ENCODE data around the gene ST8SIA2. TPM values are rescaled to one million over a fixed set of nuclear protein-coding genes. Genes with fewer than 3 reads are reported as not detected.

ST8SIA2 gene
- total RNA-seq, 2 experiments from 2014 or later: not detected

DNA sequence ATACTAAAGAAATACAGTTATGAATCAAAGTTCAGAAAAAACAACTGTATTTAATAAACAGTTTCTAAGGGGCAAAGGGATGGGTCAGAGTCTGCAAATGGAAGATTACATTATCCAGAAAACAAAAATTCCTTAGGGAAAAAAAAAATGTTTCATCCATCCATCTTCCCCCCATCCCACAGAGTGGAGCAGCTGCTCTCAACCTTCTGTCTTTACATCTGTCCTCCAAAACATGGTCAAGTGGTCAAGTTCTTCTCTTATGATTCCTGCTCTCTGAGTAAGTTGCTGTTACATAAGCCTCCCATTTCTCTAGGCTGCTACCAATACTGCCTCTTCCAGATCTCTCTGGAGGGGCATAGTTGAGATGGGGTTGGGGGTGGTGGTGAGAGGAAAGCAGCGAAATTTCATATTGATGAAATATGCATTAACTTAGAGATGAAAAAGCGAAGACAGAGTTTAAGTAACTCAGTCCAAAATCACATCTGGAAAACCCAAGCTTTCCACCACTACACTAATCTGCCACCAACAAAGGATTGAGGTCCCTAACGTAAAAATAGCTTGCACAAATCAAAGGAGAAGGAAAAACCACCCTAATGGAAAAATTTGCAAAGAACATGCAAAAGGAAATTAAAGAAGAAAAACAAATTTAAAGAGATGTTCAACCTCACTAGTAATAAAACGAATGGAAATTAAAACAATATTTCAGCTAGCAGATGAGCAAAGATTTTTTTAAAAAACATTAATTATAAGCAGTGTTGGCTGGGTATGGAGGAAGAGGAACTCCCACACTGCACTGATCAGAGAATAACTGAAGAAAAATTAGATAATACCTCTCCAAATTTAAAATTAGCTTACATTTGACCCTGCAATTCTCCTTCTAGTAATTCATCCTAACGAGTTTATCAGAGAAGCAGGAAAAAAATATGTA is 109.5 kb downstream of the ST8SIA2 start:
- Mint-ChIP-seq H3K27me3 (peaks cover 5% of the 10 kb centered on the region), H3K4me3 (no peak overlapping the region), H3K9me3 (ENCODE audit: low read depth) (peaks cover 2% of the 10 kb centered on the region), H3K4me1 (peaks cover 7% of the 10 kb centered on the region), H3K27ac (no peak overlapping the region), H3K36me3 (ENCODE audit: low read depth) (no peaks in the 10 kb centered on the region)
- POLR2A ChIA-PET: no interaction called here
- intact Hi-C loops (cut with DNase I, micrococcal nuclease): no loop called here
- CTCF ChIA-PET: no interaction called here
- ATAC-seq (no peak), DNase-seq (no peak)

GRCh38 chr15:92503889-92504288 is 110.2 kb downstream of the ST8SIA2 start:
- DNase-seq (no peak), ATAC-seq (no peak)
- no peak overlapping the region for H3K27ac Mint-ChIP-seq
- no peaks in the 10 kb centered on the region for H3K36me3 Mint-ChIP-seq (ENCODE audit: low read depth)
- H3K9me3 Mint-ChIP-seq (ENCODE audit: low read depth): peaks cover 2% of the 10 kb centered on the region
- intact Hi-C loops (cut with DNase I, micrococcal nuclease): no loop called here
- no peak overlapping the region for H3K4me3 Mint-ChIP-seq
- ChIA-PET CTCF (no interaction called here), POLR2A (no interaction called here)
- peaks cover 7% of the 10 kb centered on the region for H3K4me1 Mint-ChIP-seq
- H3K27me3 Mint-ChIP-seq: peaks cover 5% of the 10 kb centered on the region

DNA sequence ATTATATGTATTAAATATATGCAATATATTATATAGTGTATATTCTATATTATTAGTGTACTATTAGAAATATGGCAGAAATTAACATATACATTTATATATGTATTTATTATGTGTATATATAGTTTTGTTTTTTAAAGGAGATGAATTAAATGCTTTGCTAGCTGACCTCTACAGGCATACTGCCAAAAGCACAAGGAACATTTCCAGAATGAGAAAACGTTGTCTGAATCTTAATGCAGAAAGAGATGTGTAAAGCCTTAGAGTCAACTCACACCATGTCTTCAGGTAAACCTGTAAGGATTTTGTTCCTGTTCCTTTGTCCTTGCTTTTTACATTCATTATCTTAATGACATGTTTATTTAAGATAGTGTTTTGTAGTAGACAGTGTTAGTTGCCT is 111.9 kb downstream of the ST8SIA2 start:
- H3K4me3 Mint-ChIP-seq: no peak overlapping the region
- ChIA-PET CTCF (no interaction called here), POLR2A (no interaction called here)
- ATAC-seq (no peak), DNase-seq (no peak)
- H3K27me3 Mint-ChIP-seq: peaks cover 3% of the 10 kb centered on the region
- intact Hi-C loops (cut with DNase I, micrococcal nuclease): no loop called here
- H3K27ac Mint-ChIP-seq: no peak overlapping the region
- H3K36me3 Mint-ChIP-seq (ENCODE audit: low read depth): no peaks in the 10 kb centered on the region
- H3K4me1 Mint-ChIP-seq: peaks cover 7% of the 10 kb centered on the region
- H3K9me3 Mint-ChIP-seq (ENCODE audit: low read depth): peaks cover 2% of the 10 kb centered on the region

- Mint-ChIP-seq H3K9me3 (ENCODE audit: low read depth) (peaks cover 2% of the 10 kb centered on the region), H3K4me3 (no peak overlapping the region), H3K4me1 (peaks cover 7% of the 10 kb centered on the region), H3K27ac (no peak overlapping the region), H3K27me3 (peaks cover 3% of the 10 kb centered on the region), H3K36me3 (ENCODE audit: low read depth) (no peaks in the 10 kb centered on the region)
- intact Hi-C loops (cut with DNase I, micrococcal nuclease): no loop called here
- no peak for DNase-seq
- CTCF ChIA-PET: no interaction called here
- POLR2A ChIA-PET: no interaction called here
- ATAC-seq: no peak
Measured at GRCh38 chr15:92506506-92506905, 112.8 kb downstream of the ST8SIA2 start.

DNA sequence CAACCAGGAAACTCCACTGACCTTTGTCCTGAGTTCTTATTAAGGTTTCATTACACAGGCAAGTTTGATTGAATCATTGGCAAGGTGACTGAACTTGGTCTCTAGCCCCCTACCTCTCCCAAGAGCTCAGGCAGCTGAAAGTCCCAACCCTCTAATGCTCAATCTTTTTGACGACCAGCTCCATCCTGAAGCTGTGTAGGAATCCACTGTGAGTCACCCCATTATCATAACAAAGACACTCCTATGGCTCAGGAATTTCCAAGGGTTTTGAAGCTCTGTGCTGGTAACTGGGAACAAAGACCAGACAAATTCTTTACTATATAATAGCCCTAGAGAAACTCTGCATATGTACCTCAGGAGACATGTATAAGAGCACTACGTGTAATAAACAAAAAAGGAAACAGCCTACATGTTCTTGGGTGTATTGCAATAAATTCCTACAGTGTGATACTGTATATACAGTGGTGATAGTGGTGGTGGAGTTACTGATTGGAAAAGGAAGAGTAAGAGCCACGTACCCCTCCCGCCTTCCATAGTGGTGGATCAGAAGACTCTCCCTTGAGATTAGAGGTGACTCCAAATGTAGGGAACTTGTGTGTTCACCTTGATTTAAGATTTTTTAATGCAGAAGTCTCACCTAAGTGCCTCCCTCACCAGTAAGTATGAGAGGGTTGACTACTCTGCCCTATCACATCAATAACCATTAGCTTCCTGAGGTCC is 116.6 kb downstream of the ST8SIA2 start:
- ATAC-seq: no peak
- H3K9me3 Mint-ChIP-seq (ENCODE audit: low read depth): peaks cover 2% of the 10 kb centered on the region
- no peak for DNase-seq
- no peak overlapping the region for H3K4me3 Mint-ChIP-seq
- H3K4me1 Mint-ChIP-seq: peaks cover 6% of the 10 kb centered on the region
- no peak overlapping the region for H3K27ac Mint-ChIP-seq
- peaks cover 3% of the 10 kb centered on the region for H3K27me3 Mint-ChIP-seq
- ChIA-PET POLR2A (no interaction called here), CTCF (interaction anchor here (0.7 kb wide), 1 partner anchor 245 kb away, joined by 3 read pairs; no protein-coding TSS in a partner anchor)
- H3K36me3 Mint-ChIP-seq (ENCODE audit: low read depth): no peaks in the 10 kb centered on the region
- intact Hi-C loops (cut with DNase I, micrococcal nuclease): loop anchor here in 1 of 2 experiments (10.0 kb wide), 1 partner anchor 56 kb away; no protein-coding TSS in a partner anchor
